Psoas muscle (tissue), 8 donors: ENCODE measurements around the gene MAGEF1. TPM values are rescaled to one million over a fixed set of nuclear protein-coding genes. Genes with fewer than 3 reads are reported as not detected.

Experiments
- ATAC-seq, 4 donors: fragments of 200-7000 bp; cut with Tn5 transposase; one replicate each; pipeline ENCODE4 v1.9.1; 2020; ENCODE audit warnings: moderate library complexity in 3 of 4, mild to moderate bottlenecking in 2 of 4
- DNase-seq, 2 donors: peaks; one replicate each; pipeline ENCODE4 v3.0.0-alpha.2; 2020
- H3K27ac ChIP-seq: fragments of 200-600 bp; one replicate; pipeline ENCODE4 v1.8.0; 2022
- H3K27me3 ChIP-seq, 3 donors: fragments of 200-600 bp in 1 of 3; one replicate each; pipeline versions ENCODE4 v1.6.1 to v1.8.0; 2013 to 2022; ENCODE audit warnings: low read length in 2 of 3, mild to moderate bottlenecking in 2 of 3, moderate library complexity in 1 of 3; ENCODE audit not compliant: insufficient read depth in 3 of 3
- H3K36me3 ChIP-seq, 2 donors: fragments of 200-600 bp in 1 of 2; one replicate each; pipeline versions ENCODE4 v1.6.1 to v1.8.0; 2013 to 2022; ENCODE audit warnings: low read depth in 1 of 2, mild to moderate bottlenecking in 1 of 2, moderate library complexity in 1 of 2; ENCODE audit not compliant: insufficient read depth in 1 of 2
- H3K4me1 ChIP-seq: fragments of 200-600 bp; one replicate; pipeline ENCODE4 v1.8.0; 2022
- H3K4me3 ChIP-seq: fragments of 200-600 bp; one replicate; pipeline ENCODE4 v1.8.0; 2022; ENCODE audit warnings: mild to moderate bottlenecking
- H3K9me3 ChIP-seq: fragments of 200-600 bp; one replicate; pipeline ENCODE4 v1.8.0; 2022
- WGBS, 3 donors: extraction: QIAGEN DNeasy Blood & Tissue Kit; methylation state at CpG; one replicate each; pipeline versions ENCODE4 v1.1.6 to v1.1.7; 2013; 5-methylcytosine and 5-hydroxymethylcytosine counted together
- intact Hi-C, 2 donors: fragments of 100-400 bp; cut with DNase I; formaldehyde crosslinking; loops; one replicate each; pipeline versions ENCODE4 v1.11.0 to v1.14.2; 2022
- polyA plus RNA-seq, 3 donors: library from polyadenylated mRNA; stranded (reverse); fragments of 200-250 nt; gene quantifications; one replicate each; pipeline ENCODE4 v1.2.3, GENCODE V29; 2013
- total RNA-seq, 4 donors: library from RNA; stranded (reverse); fragmentation: NEBNext Ultra II Directional in 2 of 4; extraction: Animal tissue kit (Norgen Biotek cat#: 25700) in 2 of 4; gene quantifications; one replicate each; pipeline versions ENCODE4 v1.2.1 to v1.2.4, GENCODE V29; 2021 to 2023
- TF ChIP-seq, protein P1 (sequence below): fragments of 200-600 bp; IDR thresholded peaks from one replicate; pipeline ENCODE4 v1.8.0; 2022; ENCODE audit warnings: antibody characterized with exemption
- donor health status: healthy with polysubstance abuse.
- donor health status: DM: no; HTN: no; CAD: no; lungs with moderate emphysema.
- donor health status: Bipolar disorder and iron deficiency.
- donor health status: healthy.
- donor health status: DM: yes; HTN: yes; CAD: no.
- donor health status: DM: no; HTN: no; CAD: no.
- donor health status: DM: no; HTN: no; CAD: no.
- donor health status: DM: yes; HTN: yes; CAD: no.

Gene MAGEF1
- total and polyA plus RNA-seq, 7 donors: 13.0 to 27.3 (median 17.6) TPM

DNA sequence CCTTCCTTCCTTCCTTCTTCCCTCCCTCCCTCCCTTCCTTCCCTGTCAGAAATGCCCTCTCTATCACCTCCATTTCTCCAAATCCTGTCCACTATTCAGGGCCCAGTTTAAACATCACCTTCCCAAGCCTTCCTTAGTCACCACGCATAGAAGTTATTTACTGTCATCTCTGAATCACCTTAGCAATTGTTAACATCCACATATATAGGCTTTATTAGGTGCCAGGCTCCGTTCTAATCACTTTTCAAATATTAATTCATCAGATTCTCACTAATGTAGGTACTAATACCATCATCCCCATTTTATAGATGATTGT is 1.1 kb upstream of the MAGEF1 start:
- 74 to 81% (median 75%) methylated on average over 2 of the region's 2 CpGs for WGBS, 3 donors
- TF ChIP-seq, protein P1, sequence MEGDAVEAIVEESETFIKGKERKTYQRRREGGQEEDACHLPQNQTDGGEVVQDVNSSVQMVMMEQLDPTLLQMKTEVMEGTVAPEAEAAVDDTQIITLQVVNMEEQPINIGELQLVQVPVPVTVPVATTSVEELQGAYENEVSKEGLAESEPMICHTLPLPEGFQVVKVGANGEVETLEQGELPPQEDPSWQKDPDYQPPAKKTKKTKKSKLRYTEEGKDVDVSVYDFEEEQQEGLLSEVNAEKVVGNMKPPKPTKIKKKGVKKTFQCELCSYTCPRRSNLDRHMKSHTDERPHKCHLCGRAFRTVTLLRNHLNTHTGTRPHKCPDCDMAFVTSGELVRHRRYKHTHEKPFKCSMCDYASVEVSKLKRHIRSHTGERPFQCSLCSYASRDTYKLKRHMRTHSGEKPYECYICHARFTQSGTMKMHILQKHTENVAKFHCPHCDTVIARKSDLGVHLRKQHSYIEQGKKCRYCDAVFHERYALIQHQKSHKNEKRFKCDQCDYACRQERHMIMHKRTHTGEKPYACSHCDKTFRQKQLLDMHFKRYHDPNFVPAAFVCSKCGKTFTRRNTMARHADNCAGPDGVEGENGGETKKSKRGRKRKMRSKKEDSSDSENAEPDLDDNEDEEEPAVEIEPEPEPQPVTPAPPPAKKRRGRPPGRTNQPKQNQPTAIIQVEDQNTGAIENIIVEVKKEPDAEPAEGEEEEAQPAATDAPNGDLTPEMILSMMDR: no peak
- peak overlapping the region; percentile 89 for H3K27ac ChIP-seq
- intact Hi-C loops: no loop called here
- H3K9me3 ChIP-seq: no peaks in the 10 kb centered on the region
- ATAC-seq (no peak), DNase-seq (no peak)
- H3K4me3 ChIP-seq: no peak overlapping the region
- H3K27me3 ChIP-seq: no peaks in the 10 kb centered on the region
- peaks cover 0 to 5% of the 10 kb centered on the region in 2 donors for H3K36me3 ChIP-seq
- H3K4me1 ChIP-seq: peaks cover 33% of the 10 kb centered on the region

DNA sequence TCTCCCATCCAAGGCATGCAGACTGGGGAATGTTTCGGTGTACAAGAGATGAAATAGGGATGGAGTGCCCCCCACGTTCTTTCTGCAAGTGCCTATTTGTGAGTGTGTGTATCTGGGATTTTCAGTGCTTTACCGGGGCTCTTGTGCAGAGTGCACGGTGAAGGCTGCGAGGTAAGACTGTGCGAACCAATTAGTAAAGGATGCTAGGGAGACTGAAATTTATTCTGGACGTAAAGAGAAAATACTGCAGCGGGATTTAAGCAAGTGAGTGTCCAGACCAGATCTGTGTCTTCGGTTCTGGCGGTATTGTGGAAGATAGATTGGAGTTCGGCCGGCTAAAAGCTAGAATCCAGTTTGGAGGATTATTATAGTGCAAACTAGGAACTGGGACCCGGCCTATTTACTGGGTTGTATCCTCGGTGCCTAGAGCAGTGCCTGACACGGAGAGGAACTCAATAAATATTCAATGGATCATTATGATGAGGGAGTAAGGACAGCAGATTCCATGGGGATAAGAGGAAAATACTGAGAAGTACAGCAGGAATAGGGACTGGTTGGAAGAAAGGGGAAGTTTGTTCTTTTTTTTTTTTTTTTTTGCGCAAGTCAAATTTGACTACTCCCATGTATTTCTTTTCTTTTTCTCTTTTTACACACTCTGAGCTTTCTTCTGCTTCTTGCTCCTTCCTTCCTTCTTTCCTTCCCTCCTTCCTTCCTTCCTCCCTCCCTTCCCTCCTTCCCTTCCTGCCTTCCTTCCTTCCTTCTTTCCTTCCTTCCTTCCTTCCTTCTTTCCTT is 580 bp upstream of the MAGEF1 start:
- WGBS, 3 donors: 7 to 9% (median 9%) methylated on average over 16 of the region's 16 CpGs
- Histone ChIP-seq H3K36me3 (peaks cover 0 to 8% of the 10 kb centered on the region in 2 donors), H3K27me3 (no peaks in the 10 kb centered on the region), H3K27ac (peak overlapping the region; percentile 89), H3K4me1 (peaks cover 33% of the 10 kb centered on the region), H3K9me3 (no peaks in the 10 kb centered on the region), H3K4me3 (peak overlapping the region; percentile 89)
- DNase-seq (no peak), ATAC-seq (peak in 1 of 4 donors; percentile 16)
- intact Hi-C loops: no loop called here
- TF ChIP-seq, protein P1: no peak

DNA sequence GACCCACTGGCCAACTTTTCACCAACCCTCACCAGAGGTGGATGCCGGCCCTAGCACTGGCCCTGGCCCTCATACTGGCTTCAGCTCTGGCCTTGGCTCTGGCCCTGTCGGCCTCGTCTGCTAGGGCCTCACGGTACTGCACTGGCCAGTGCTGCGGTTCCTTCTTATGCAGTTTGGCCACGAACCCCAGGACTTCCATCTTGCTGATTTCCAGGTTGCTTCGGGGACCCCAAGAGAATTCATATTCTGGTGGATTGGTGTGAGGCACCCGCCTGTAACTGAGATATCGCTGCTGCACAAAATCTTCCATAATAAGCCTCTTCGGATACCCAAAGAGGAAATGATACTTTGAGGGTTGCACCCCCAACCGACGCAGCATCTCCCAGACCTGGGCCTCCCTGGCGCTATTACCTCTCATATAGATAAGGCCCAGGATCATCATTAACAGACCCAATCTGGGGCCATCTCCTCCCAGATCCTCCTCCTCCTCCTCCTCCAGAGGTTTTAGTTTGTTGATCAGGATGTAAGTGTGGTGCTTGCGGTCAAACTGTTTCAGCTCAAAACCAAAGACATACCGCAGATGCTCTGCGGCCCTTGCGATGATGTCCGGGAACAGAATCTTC is 883 bp downstream of the MAGEF1 start:
- peak overlapping the region; percentile 89 for H3K27ac ChIP-seq
- peaks cover 19% of the 10 kb centered on the region for H3K4me1 ChIP-seq
- 5 to 8% (median 6%) methylated on average over 18 of the region's 18 CpGs for WGBS, 3 donors
- H3K27me3 ChIP-seq: no peaks in the 10 kb centered on the region
- TF ChIP-seq, protein P1: no peak
- intact Hi-C loops: no loop called here
- no peaks in the 10 kb centered on the region for H3K9me3 ChIP-seq
- H3K4me3 ChIP-seq: peak overlapping the region; percentile 89
- peaks cover 0 to 8% of the 10 kb centered on the region in 2 donors for H3K36me3 ChIP-seq
- DNase-seq (no peak), ATAC-seq (peak; percentile 27 to 42 (median 36))

DNA sequence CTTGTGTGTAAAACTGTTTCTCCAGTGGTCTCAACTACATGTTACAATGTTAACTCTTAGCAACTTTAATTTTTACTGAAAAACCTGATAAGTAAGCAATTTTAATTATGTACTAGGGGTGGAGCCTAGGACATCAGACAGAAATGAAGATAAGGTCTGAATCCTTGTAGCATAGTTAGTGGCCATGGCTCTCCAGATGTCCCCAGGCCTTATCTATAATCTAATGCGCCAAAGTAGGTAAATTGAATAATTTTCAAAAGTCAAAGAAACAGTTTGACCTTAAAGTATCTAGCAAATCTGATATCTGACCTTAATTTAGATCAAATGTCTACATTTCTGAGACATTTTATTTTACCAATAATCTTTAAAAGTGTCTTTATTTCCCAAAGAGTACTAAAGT is 8.2 kb downstream of the MAGEF1 start:
- ATAC-seq: no peak

More for the DNA sequence above, 8.2 kb downstream of the MAGEF1 start:
- no peak for DNase-seq
- H3K4me1 ChIP-seq: no peaks in the 10 kb centered on the region
- intact Hi-C loops: no loop called here
- 95 to 99% (median 96%) methylated on average over 1 of the region's 1 CpG for WGBS, 3 donors
- peaks cover 0 to 2% of the 10 kb centered on the region in 2 donors for H3K36me3 ChIP-seq
- TF ChIP-seq, protein P1: no peak
- H3K9me3 ChIP-seq: no peaks in the 10 kb centered on the region
- no peak overlapping the region for H3K4me3 ChIP-seq
- no peak overlapping the region for H3K27ac ChIP-seq
- no peaks in the 10 kb centered on the region for H3K27me3 ChIP-seq
